ENCODE data around the gene CHD9.
"Not testable (repeated sequence)": the region's sequence is repeated elsewhere in the genome, so short reads cannot be mapped to it uniquely, and the experiment has no call there.

Gene CHD9

GRCh38 chr16:53209877-53210276 is 155.1 kb downstream of the CHD9 start:
- DNase-seq: no peak

GRCh38 chr16:53211253-53211652 is 156.5 kb downstream of the CHD9 start:
- DNase-seq: no peak

GRCh38 chr16:53212893-53213223 is 158.1 kb downstream of the CHD9 start:
- DNase-seq: no peak

- DNase-seq: no peak
Observed at GRCh38 chr16:53213542-53213941, 158.8 kb downstream of the CHD9 start.

GRCh38 chr16:53216798-53217197 is 162.0 kb downstream of the CHD9 start:
- peak; percentile 62 for DNase-seq

GRCh38 chr16:53219371-53219770 is 164.6 kb downstream of the CHD9 start:
- DNase-seq: no peak

- no peak for DNase-seq
Observed at GRCh38 chr16:53219795-53220454, 165.1 kb downstream of the CHD9 start.

GRCh38 chr16:53220585-53220984 is 165.8 kb downstream of the CHD9 start:
- DNase-seq: peak; percentile 58

GRCh38 chr16:53224951-53225533 is 170.3 kb downstream of the CHD9 start:
- peak; percentile 80 for DNase-seq

- DNase-seq: no peak
Observed at GRCh38 chr16:53232826-53233529, 178.2 kb downstream of the CHD9 start.

GRCh38 chr16:53234836-53235235 is 180.0 kb downstream of the CHD9 start:
- DNase-seq: no peak

GRCh38 chr16:53235851-53236250 is 181.1 kb downstream of the CHD9 start:
- DNase-seq: no peak

- no peak for DNase-seq
Observed at GRCh38 chr16:53249331-53249730, 194.5 kb downstream of the CHD9 start.

GRCh38 chr16:53257001-53257400 is 202.2 kb downstream of the CHD9 start:
- DNase-seq: no peak

GRCh38 chr16:53258809-53259208 is 204.0 kb downstream of the CHD9 start:
- DNase-seq: no peak

GRCh38 chr16:53261276-53261675 is 206.5 kb downstream of the CHD9 start:
- no peak for DNase-seq

GRCh38 chr16:53262645-53263044 is 207.9 kb downstream of the CHD9 start:
- DNase-seq: no peak

GRCh38 chr16:53266156-53266555 is 211.4 kb downstream of the CHD9 start:
- no peak for DNase-seq

GRCh38 chr16:53278498-53278897 is 223.7 kb downstream of the CHD9 start:
- DNase-seq: not testable (repeated sequence)

GRCh38 chr16:53281280-53281679 is 226.5 kb downstream of the CHD9 start:
- DNase-seq: no peak

- DNase-seq: no peak
Observed at GRCh38 chr16:53281859-53282258, 227.1 kb downstream of the CHD9 start.

- DNase-seq: no peak
Observed at GRCh38 chr16:53282328-53282727, 227.5 kb downstream of the CHD9 start.

- DNase-seq: peak; percentile 48
Observed at GRCh38 chr16:53282975-53283946, 228.5 kb downstream of the CHD9 start.

Measured in hematopoietic multipotent progenitor cell treated with erythropoietin and hydrocortisone succinate and interleukin-3 and kit ligand, for 8 days (in vitro differentiated cells).